ENCODE results near the gene KCTD14.
A peak's percentile ranks its signal among the peaks of the same experiment; 100 is the strongest.
"Not testable (repeated sequence)": the region's sequence is repeated elsewhere in the genome, so short reads cannot be mapped to it uniquely, and the experiment has no call there.

KCTD14 gene

DNA sequence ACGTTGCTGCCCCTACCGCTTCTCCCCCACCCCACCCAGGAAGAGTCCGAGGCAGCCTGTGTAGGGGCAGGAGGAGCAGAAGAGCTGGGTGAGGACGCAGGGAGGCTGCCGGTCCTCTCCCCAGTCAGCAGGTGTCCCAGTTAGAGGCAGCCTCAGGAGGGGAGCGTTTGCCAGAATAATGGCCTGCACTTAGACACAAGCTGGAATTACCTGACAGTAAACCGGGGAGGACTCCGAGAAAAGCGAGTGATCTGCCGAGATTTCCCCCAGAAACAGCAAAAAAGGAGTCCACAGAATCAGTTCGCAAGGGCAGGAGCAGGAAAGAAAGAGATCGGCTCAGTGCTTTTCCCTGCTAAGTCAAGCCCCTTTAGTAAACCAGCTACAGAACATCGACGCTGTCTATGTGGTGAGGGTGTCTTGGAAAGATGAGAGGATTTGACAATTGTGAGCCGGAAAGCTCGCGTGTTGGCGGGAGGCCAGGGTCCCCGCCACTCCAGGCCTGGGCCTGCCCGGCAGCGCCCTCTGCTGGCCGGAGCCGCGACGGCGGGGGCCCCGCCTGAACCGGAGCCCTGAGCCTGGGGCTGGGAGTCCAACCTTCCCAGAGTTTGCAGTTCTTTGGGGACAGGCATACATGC, 22.9 kb upstream of the KCTD14 start:
- peak; percentile 62 to 76 for DNase-seq

DNA sequence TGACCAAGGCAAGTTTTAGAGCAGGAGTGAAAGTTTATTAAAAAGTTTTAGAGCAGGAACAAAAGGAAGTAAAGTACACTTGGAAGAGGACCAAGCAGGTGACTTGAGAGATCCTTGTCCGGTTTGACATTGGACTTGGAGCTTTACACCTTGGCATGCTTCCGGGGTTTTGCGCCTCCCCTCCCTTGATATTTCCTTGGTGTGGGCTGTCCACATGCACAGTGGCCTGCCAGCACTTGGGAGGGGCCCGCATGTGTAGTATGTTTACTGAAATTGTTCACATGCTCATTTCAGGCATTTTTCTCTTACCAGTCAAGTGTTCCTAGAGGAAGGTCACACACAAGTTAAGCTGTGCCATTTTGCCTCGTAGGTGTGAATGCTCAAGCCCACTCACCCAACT, 21.6 kb upstream of the KCTD14 start:
- no peak for DNase-seq

GRCh38 chr11:78041843-78042440, 18.9 kb upstream of the KCTD14 start:
- no peak for DNase-seq

GRCh38 chr11:78041380-78041719, 18.3 kb upstream of the KCTD14 start:
- not testable (repeated sequence) for DNase-seq

DNA sequence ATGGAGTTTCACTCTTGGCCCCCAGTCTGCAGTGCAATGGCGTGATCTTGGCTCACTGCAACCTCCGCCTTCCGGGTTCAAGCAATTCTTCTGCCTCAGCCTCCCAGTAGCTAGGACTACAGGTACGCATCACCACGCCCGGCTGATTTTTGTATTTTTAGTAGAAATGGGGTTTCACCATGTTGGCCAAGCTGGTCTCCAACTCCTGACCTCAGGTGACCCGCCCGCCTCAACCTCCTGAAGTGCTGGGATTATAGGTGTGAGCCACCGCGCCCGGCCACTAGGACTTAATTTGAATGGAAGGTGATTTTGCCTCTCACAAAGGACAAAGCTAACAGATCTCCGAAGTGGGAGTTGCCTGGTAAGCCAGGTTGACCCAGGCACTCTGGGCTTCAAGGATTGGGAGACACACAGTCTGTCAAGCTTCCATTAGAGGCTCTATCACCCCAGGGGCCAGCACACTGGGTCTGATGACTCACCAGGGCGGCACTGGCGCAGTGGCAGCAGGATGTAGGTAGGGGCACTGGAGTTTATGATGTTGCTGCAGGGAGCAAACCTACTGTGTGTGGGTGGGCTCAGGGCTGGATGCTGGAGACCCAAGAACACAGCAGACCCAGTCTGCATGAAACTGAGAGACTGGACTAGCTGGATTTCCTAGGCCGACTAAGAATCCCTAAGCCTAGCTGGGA, 17.8 kb upstream of the KCTD14 start:
- DNase-seq = no peak

GRCh38 chr11:78039919-78040671, 17.0 kb upstream of the KCTD14 start:
- no peak for DNase-seq

GRCh38 chr11:78039391-78039918, 16.4 kb upstream of the KCTD14 start:
- DNase-seq = no peak

DNA sequence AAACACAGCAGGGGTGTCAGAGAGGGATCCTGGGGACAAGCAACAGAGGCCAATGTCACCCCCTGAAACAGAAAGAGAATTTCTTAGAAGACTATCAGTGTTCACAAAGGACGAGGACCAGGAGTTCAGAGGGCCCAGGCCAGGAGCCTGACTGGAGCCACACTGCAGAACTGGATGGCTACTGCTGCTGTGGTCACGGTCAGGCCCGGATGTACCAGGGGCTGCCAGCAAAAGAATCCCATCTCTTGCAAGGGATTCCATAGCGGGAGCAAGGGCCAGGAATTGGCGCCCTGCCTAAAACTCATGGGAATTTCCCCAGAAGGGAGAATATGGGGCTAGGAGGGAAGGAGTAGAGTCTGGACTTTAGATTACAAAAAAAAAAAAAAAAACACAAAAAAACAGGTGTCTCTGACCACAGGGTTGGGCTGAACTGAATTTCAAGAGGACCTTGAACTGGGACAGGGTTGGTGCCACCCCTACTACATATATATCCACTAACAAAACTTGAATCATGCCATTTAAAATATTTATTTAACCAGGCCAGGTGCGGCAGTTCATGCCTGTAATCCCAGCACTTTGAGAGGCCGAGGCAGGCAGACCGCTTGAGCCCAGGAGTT, 15.7 kb upstream of the KCTD14 start:
- DNase-seq = no peak

GRCh38 chr11:78037825-78038620, 14.9 kb upstream of the KCTD14 start:
- DNase-seq = no peak

DNA sequence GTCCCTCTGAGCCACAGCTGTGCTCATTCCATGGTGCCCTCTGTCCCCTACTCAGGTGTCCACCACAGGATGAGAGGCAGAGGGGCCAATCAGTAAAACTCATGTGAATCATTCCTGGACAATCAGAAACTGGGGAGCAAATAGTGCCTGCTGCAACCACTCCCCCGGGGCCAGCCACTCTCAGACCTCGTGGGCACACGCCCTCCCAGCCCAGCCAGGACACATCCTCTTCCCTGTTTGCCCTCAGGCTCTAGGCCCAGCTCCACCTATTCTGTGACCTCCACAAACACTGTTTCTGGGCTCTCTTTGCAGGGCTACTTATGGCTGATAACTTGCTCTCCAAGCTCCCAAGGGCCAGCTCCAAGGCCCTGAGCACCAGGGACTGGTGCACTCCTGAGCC, 14.0 kb upstream of the KCTD14 start:
- no peak for DNase-seq

DNA sequence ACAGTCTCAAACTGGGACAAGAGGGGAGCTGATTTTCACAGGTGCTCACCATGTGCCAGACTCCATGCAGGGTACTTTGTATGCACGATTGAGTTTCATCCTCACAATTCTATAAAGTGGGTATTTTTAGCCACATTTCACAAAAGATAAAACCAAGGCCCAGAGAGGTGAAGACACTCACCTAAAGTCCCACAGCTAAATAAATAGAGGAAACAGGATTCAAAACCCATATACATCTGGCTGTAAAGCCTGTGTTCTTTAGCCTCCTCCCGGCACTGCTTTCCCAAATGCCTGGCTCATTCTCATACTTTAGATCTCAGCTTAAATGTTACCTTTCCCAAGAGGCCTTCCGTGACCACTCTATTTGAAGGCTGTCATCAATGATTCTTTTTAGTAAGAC, 13.2 kb upstream of the KCTD14 start:
- DNase-seq = no peak

- no peak for DNase-seq
Observed at GRCh38 chr11:78034623-78035022, 11.5 kb upstream of the KCTD14 start.

DNA sequence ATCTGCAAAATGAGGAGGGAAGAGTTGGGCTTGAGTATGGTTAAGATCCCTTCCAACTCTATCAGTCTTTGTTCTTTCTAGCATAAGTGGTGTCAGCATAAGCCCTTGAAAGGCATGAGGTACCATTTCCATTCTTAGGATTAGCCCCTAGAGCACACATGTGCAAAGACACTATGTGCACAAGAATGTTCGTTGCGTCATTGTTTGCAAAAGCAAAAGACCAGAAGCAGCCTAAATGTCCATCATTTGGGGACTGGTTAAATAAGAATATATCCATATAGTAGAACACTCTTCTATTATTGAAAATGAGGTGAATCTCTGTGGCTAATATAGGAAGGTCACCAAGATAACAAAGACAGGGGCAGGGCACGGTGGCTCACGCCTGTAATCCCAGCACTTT, 10.0 kb upstream of the KCTD14 start:
- no peak for DNase-seq

DNA sequence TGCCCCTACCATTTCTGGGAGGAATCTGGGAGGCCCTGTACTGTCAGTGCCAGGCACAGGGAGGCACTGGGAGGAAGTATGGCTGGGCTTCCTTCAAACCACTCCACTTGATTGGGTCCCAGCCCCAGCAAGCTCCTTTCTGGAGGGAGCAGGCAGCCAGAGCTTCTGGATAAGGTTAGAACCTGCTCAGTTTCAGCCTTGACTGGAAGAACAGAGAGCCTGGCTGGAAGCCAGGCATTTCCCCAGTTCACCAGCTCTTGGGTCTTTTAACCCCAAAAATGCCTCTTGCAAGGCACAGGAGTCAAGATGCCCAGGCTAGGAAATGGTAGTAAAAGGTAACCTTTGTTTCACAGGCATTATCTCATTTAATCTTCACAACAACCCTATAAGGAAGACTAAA, 9.0 kb upstream of the KCTD14 start:
- DNase-seq = no peak

GRCh38 chr11:78031629-78032028, 8.6 kb upstream of the KCTD14 start:
- no peak for DNase-seq

DNA sequence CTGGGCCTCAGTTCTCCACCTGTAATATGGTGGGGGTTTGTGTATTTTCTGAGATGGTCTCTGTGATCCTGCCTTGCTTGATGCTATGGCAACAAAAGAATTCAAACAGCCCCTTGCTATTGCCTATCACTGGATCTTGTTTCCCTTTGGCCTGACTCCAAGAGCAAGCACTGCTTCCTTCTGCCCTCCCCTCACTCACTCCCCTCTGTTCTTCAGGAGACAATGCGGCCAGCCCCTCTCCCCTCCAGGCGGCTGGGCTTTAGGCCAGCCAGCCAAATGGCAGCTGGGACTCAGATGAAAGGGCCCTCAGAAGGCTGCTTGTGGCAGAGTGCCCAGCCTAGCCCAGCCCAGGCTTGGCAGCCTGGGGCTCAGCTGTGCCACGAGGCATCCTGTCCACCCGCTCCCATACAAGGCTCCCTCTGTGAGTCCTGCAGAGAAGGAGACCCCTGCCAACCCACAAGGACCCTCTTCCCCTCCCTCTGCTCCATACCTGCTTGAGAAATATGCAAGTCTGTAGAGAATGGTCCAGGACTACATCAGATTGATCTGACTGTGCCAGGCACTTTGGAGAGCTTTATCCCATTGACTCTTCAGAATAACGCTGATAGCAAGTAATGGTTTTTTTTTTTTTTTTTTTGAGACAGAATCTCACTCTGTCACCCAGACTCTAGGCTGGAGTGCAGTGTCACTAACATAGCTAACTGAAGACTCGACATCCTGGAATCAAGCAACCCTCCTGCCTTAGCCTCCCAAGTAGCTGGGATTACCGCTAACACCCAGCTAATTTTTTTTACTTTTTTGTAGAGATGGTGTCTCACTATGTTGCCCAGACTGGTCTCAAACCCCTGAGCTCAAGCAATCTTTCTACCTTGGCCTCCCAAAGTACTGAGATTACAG, 7.6 kb upstream of the KCTD14 start:
- no peak for DNase-seq

DNA sequence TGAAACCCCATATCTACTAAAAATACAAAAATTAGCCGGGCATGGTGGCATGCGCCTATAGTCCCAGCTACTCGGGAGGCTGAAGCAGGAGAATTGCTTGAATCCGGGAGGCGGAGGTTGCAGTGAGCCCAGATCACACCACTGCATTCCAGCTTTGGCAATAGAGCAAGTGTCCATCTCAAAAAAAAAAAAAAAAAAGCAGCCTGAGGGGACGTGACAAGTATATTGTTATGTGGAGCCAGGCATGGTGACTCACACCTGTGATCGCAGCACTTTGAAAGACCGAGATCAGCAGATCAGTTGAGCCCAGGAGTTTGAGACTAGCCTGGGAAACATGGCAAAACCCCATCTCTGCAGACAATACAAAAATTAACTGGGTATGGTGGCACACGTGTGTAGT, 5.3 kb upstream of the KCTD14 start:
- DNase-seq = not testable (repeated sequence)

DNA sequence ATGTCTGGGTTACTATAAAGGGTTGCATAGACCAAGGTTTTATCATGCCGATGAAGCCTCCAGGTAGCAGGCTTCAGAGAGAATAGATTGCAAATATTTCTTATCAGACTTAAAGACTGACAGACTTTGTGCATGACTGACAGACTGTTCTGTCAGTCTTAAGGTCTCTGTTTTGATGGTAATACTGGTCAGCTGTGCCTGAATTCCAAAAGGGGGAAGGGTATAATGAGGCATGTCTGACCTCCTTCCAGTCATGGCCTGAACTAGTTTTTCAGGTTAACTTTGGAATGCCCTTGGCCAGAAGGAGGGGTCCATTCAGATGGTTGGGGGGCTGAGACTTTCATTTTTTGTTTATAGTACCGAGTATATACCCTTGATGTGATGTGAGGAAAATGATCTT, 4.7 kb upstream of the KCTD14 start:
- DNase-seq = no peak

DNA sequence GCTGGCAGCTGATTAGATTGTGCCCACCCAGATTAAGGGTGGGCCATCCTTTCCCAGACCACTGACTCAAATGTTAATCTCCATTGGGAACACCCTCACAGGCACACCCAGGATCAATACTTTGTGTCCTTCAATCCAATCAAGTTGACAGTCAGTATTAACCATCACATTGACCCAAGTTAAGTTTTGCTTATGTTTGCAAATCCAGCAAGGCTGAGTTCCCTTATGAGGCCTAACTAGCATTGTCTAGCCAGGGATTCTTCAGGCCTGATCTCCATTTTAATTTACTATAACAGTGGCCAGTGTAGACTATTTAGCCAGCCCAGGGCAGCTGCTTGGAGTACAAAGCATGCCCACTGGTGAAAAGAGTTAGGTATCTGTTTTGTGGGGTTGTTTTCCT, 2.3 kb upstream of the KCTD14 start:
- no peak for DNase-seq

- no peak for DNase-seq
Observed at GRCh38 chr11:78023426-78023825, 350 bp upstream of the KCTD14 start.

DNA sequence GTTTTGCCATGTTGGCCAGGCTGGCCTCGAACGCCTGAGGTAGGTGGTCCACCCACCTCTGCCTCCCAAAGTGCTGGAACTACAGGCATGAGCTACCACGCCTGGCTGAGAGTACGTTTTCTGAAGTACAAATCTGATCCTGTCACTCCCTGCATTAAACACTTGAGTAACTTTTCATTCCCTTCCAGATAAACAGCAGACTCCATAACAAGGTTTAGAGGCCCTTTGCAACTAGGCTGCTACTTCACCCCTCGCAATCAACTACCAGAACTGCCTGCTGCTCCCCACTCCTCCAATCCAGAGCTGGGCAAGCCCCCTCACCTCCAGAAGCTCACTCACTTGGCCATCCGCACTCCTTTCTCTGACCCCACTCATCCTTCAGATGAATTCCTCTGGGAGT, 1.5 kb downstream of the KCTD14 start:
- no peak for DNase-seq

Data from activated CD4-positive, alpha-beta T cell treated with anti-CD3 and anti-CD28 coated beads for 4 hours (primary cell).